A673 (cell line): ENCODE measurements around the gene ATP8A2. TPM values are rescaled to one million over a fixed set of nuclear protein-coding genes. Genes with fewer than 3 reads are reported as not detected.

ENCODE experiments used
- BruUV-seq: library from RNA; stranded (reverse); fragments of 400-500 nt; replicated peaks from 2 replicates; lab custom pipeline; 2021; lab: Mats Ljungman, UMichigan
- CTCF ChIA-PET: fragments of 300-600 bp; sonication (Branson Sonifier 250); formaldehyde crosslinking; loops from one replicate; lab custom pipeline; 2022; ENCODE audit warnings: antibody characterized with exemption; lab: Charles Lee
- POLR2A ChIA-PET: fragments of 300-600 bp; sonication (Branson Sonifier 250); formaldehyde crosslinking; loops from one replicate; lab custom pipeline; 2022; ENCODE audit warnings: antibody characterized with exemption; ENCODE audit not compliant: low non-redundant PET; lab: Charles Lee
- DNase-seq: peaks from one replicate; pipeline ENCODE4 v3.0.0-alpha.2; 2015; ENCODE audit warnings: low spot score
- H3K27ac ChIP-seq: fragments of 200-600 bp; sonication (generic); 2 replicates; pipeline ENCODE4 v1.5.1; 2016; ENCODE audit warnings: mixed run types, low read depth, mild to moderate bottlenecking, mixed read lengths, antibody characterized with exemption, low read length; ENCODE audit not compliant: poor library complexity, severe bottlenecking
- H3K27me3 ChIP-seq: fragments of 200-600 bp; sonication (generic); replicated peaks from 2 replicates; pipeline ENCODE4 v1.6.1; 2017; ENCODE audit warnings: mixed run types, low read depth, mild to moderate bottlenecking, mixed read lengths, antibody characterized with exemption, low read length; ENCODE audit not compliant: insufficient read depth, poor library complexity
- H3K36me3 ChIP-seq: fragments of 200-600 bp; sonication (generic); 2 replicates; pipeline ENCODE4 v1.6.1; 2016; ENCODE audit warnings: mixed run types, mild to moderate bottlenecking, mixed read lengths, antibody characterized with exemption, low read length; ENCODE audit not compliant: insufficient read depth, poor library complexity, severe bottlenecking
- H3K4me1 ChIP-seq: fragments of 200-600 bp; sonication (generic); 2 replicates; pipeline ENCODE4 v1.6.1; 2017; ENCODE audit warnings: mixed run types, mild to moderate bottlenecking, mixed read lengths, antibody characterized with exemption, low read length; ENCODE audit not compliant: insufficient read depth, poor library complexity, severe bottlenecking
- H3K4me3 ChIP-seq: fragments of 200-600 bp; sonication (generic); 2 replicates; pipeline ENCODE4 v1.5.1; 2016; ENCODE audit warnings: low read depth, mixed run types, mild to moderate bottlenecking, mixed read lengths, low read length; ENCODE audit not compliant: poor library complexity, severe bottlenecking
- H3K9me3 ChIP-seq: fragments of 200-600 bp; sonication (generic); 2 replicates; pipeline ENCODE4 v1.6.1; 2016; ENCODE audit warnings: mixed run types, low read depth, mild to moderate bottlenecking, mixed read lengths, antibody characterized with exemption, low read length; ENCODE audit not compliant: poor library complexity, severe bottlenecking
- CTCF ChIP-seq: fragments of 300-800, 200-600 bp; sonication (generic); conservative IDR thresholded peaks from 2 replicates; pipeline ENCODE4 v1.5.1; 2017; ENCODE audit warnings: low read depth, mild to moderate bottlenecking, antibody characterized with exemption, low read length, moderate library complexity, mixed read lengths
- EZH2 ChIP-seq: fragments of 200-600 bp; sonication (generic); IDR thresholded peaks from 2 replicates; pipeline ENCODE4 v1.6.1; 2017; ENCODE audit warnings: borderline replicate concordance, low read depth, mild to moderate bottlenecking, mixed read lengths, antibody characterized with exemption, low read length; ENCODE audit not compliant: poor library complexity, severe bottlenecking
- intact Hi-C: fragments of 100-400 bp; cut with micrococcal nuclease; formaldehyde crosslinking; loops from one replicate; pipeline ENCODE4 v1.10.0; 2022; ENCODE audit not compliant: unreplicated experiment
- total RNA-seq: library from RNA; stranded (reverse); gene quantifications from 2 replicates; pipeline ENCODE4 v1.2.3, GENCODE V29; 2021

Gene ATP8A2
- total RNA-seq, 1 experiment from 2014 or later: 0.92 TPM

GRCh38 chr13:25927932-25928331, 556.2 kb downstream of the ATP8A2 start:
- Histone ChIP-seq H3K36me3 (no peaks in the 10 kb centered on the region), H3K4me3 (no peak overlapping the region), H3K27ac (no peak overlapping the region), H3K4me1 (peaks cover 17% of the 10 kb centered on the region), H3K27me3 (no peaks in the 10 kb centered on the region), H3K9me3 (no peaks in the 10 kb centered on the region)
- intact Hi-C loops: no loop called here
- DNase-seq: no peak
- TF ChIP-seq CTCF (no peak), EZH2 (no peak)
- BruUV-seq: no TSS peak
- ChIA-PET POLR2A (no interaction called here), CTCF (no interaction called here)

DNA sequence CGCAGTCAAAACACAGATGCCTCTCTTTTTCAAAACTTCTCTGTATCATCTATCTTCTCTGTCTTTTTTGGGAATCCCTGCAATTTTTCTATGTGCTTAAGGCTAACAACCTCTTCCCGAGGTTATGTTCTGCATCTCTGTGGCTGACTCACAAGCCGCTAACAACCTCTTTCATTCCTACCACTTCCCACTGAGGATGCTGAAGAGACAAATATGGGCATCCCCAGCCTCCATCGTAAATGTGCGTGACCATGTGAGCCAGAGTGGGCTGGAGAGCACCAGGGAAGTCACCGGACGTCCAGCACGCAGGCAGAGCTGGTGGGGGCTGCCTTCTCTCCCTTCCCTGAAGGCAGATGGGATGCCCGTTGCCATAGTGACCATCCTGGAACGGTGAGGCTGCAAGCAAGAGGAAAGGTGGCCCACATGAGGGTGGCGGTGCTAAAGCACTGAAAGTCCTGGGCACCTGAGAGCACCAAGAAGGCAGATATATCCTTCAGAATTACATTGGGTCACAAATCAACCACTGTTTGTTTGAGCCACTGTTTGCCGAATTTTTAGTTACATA, 557.2 kb downstream of the ATP8A2 start:
- no peak for DNase-seq
- ChIA-PET POLR2A (interaction anchor here (0.6 kb wide), 1 partner anchor 18 kb away, joined by 3 read pairs; no protein-coding TSS in a partner anchor), CTCF (no interaction called here)
- no peak for TF ChIP-seq CTCF
- no peak for TF ChIP-seq EZH2
- Histone ChIP-seq H3K4me1 (peaks cover 17% of the 10 kb centered on the region), H3K9me3 (no peaks in the 10 kb centered on the region), H3K27me3 (no peaks in the 10 kb centered on the region), H3K36me3 (no peaks in the 10 kb centered on the region), H3K27ac (no peak overlapping the region), H3K4me3 (no peak overlapping the region)
- intact Hi-C loops: no loop called here
- BruUV-seq: no TSS peak

DNA sequence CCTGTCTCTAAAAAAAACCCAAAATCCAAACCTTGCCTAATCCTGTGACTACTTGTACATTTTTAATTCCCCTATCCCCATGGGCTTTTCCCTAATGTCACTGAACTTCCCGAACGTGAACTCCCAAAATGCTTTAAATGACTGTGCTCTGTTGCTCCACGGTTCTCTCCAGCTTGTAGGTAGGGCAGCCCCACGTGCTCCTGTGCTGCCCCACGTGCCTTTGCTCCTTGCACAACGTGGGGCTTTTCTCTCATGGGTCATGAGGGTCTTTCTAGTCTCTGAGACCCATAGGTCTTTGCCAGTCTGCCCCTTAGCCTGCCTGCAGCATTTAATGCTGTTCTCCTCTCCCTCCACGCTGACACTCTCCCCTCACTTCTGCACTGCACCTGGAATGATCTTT, 558.0 kb downstream of the ATP8A2 start:
- H3K36me3 ChIP-seq: no peaks in the 10 kb centered on the region
- H3K4me3 ChIP-seq: no peak overlapping the region
- no TSS peak for BruUV-seq
- TF ChIP-seq EZH2: no peak
- no peaks in the 10 kb centered on the region for H3K27me3 ChIP-seq
- H3K4me1 ChIP-seq: peaks cover 17% of the 10 kb centered on the region
- ChIA-PET CTCF (no interaction called here), POLR2A (no interaction called here)
- H3K27ac ChIP-seq: no peak overlapping the region
- H3K9me3 ChIP-seq: no peaks in the 10 kb centered on the region
- no peak for DNase-seq
- intact Hi-C loops: no loop called here

DNA sequence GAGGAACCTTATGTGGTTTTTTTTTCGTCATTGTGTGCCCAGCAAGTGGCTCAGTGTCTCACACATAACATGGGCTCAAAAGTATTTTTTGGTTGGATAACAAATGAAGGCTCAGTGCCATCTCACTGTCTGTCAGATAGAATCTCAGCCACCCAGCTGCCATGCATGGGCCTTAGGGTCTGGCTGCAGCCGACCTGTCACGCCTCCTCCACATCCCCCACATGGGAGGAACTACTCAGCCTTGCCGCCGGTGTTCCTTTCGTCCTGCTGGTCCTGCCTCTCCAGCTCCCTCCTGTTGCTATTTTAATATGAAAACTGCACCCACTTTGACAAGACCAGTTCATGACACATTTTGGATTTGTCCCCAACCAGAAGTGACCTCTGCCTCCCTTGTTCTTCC, 558.9 kb downstream of the ATP8A2 start:
- CTCF ChIA-PET: no interaction called here
- Histone ChIP-seq H3K27ac (no peak overlapping the region), H3K36me3 (no peaks in the 10 kb centered on the region), H3K27me3 (no peaks in the 10 kb centered on the region), H3K9me3 (no peaks in the 10 kb centered on the region), H3K4me3 (no peak overlapping the region), H3K4me1 (peaks cover 17% of the 10 kb centered on the region)
- BruUV-seq: no TSS peak
- TF ChIP-seq CTCF: no peak
- no peak for TF ChIP-seq EZH2
- DNase-seq: no peak
- POLR2A ChIA-PET: no interaction called here
- intact Hi-C loops: no loop called here
